GM18526 (cell line): ENCODE results near the gene AQP6.

ENCODE experiments used
- POLR2A ChIP-seq: IDR thresholded peaks from 3 replicates; pipeline ENCODE4 v1.6.1; 2011; ENCODE audit not compliant: insufficient read length; ENCODE audit errors: extremely low read depth

The AQP6 gene

DNA sequence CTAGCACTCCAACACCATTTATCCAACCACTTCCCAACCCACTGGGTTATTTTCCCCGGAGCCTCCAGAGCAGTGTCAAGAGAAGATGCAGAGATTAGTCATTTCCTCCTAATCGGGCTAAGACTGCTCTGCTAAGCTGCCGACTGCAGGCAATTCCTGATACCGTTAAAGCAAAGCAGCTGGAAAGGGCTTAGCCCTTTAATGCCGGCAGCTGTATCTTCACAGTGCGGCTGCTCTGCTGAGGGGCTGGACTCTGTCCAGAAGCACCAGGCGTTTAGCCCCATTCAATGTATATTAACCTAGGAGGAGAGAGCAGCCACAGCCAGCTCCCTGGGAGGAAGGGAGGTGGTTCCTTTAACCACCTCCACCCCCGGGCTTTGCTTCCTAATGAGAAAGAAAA, 11.1 kb downstream of the AQP6 start:
- no peak for TF ChIP-seq POLR2A

DNA sequence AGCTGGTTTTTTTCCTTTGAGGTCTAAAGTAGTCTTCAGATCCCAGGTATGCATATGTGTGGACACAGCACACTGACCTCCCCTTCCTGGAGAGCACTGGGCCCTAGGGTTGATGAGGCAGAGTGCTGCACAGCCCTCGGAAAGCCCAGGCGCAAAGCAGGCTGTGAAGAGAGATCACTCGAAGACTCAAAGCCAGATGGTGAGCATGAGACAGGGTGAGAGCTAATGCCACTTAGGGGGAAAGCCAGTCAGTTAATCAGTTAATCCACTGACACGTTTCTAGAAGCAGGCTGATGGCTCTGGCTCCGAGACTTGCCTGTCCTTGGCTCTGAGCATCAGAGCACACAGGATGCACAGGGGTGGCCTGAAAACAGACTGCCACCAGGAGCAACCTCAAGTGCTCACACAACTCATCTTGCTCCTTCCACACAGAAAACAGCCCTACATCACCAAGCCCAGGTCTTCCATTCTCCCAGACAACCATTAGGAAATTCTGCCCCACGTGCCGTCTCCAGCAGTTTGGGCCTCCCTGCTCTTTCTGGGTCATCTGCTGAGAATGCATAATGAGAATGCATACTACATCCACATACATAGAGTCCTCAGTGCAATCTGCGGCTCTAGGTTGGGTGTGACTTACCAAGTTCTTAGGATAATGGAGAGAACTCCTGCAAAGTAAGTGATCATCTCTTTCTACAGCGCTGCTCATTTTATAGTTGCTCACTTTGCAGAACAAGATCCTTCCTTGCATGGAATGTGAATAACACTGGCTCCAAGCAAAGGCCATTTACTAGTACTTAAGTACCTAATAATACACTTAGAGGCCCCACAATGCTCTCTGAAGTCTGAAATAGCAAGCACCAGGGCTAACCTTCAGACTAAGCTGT, 12.0 kb downstream of the AQP6 start:
- TF ChIP-seq POLR2A, result no peak

DNA sequence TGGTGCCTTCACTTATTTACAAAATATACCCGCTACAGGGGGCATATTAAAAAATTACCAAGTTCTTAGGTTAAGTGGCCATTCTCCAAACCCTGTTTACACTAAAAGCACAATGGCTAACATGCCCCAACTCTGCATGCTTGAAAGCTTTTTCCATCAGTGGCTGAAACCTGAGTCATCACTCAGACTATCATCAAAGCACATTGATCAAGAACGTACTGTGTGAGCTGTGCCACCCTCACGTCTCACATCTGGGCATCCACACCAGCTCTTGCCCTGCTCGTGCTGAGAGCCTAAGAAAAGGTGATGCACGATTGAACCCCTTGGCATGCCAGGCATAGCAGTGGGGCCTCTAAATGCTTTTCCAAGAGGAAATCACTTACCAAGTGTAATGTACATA, 13.2 kb downstream of the AQP6 start:
- no peak for TF ChIP-seq POLR2A

DNA sequence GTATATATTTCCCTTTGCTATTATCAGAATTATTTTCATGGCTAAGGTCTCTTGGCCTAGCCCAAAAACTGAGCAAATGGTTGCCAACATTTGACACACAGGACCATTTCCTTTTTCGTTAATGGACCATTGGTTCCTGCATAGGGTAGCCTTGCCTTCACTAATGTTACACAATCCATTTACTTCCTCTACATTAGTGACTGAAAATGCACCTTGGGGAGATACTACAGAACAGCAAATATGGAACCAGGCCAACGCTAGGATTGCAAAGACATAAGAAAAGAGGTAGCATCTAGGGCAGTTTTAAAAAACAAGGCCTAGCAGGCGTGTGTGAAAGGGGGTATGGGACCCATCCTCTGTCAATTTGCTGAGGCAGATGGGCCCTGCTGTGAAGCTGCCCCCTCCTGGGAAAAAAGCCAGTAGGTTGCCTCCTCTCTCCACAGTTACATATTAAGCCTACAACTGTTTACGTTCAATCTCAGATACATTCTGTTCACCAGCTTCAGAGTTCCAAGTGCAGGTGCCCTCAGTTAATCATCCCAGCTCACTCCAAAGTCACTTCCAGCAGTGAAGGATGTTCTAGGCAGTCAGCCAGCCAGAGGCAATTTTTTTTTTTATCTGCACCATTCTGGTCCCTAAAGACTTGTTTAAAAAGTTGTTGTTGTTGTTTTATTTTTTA, 15.0 kb downstream of the AQP6 start:
- TF ChIP-seq POLR2A, result no peak

DNA sequence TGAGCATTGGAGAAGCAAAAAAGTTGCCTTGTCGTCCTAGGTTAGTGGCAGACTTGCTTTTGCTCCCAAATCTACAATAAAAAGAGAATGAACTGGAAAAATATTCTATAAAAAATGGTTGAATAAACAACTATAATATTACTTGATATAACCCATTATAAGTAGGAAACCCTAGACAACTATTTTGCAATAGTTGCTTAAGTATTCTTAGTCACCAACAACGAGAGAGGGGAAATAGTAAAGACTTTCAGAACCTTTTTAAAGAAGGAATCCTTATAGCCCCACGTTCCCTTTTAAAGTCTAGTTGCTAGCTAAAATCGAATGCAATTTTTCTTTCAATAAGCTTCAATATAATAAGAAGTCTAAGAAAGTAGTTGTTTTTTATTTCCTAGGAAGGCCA, 17.5 kb downstream of the AQP6 start:
- no peak for TF ChIP-seq POLR2A

DNA sequence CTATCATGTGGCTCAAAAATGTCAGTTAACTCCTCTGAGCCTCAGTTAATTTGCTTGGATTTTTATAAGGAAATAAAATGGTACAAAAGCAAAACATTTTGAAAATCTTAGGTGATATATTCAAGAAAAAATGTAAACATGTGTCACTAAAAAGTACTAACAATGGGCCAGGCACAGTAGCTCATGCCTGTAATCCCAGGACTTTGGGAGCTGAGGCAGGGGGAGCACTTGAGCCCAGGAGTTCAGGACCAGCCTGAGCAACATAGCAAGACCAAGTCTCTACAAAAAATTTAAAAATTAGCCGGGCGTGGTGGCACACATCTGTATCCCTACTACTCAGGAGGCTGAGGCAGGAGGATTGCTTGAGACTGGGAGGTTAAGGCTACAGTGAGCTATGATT, 25.7 kb downstream of the AQP6 start:
- no peak for TF ChIP-seq POLR2A

DNA sequence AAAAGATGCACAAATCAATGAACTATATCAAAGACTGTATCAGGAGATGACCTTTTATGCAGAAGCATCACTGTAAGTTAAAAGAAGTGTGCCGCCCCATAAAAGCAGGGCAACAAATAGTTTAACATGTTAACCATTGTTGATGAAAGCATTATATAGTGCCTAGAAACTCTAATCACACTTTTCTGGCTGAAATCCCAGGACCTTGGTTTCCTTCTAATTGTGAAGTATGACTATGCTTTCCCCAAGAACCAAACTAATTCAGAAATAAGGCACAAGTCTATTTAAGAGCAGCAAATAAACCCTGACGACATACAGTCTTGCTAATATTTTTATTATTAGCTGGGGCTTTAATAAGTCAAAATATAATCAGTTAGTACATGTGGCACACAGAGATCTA, 30.8 kb downstream of the AQP6 start:
- TF ChIP-seq POLR2A, result no peak

DNA sequence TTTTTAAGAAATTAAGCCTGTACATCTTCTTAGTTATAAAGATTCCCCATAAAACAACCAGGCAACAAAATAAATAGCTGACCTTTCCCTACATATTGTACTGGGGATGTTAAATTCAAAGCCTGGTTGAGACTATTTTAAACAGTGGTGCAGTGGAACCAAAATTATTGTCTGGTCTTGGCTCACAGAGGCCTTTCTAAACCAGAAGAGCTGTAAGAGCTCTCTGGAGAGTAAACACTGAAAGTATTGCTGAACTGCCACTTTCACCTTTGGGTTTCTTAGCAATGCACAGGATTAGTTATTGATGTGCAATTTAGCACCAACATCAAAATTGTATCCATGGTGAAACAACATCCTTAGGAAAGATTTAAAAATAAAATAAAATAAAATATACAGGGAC, 31.9 kb downstream of the AQP6 start:
- TF ChIP-seq POLR2A, result no peak

DNA sequence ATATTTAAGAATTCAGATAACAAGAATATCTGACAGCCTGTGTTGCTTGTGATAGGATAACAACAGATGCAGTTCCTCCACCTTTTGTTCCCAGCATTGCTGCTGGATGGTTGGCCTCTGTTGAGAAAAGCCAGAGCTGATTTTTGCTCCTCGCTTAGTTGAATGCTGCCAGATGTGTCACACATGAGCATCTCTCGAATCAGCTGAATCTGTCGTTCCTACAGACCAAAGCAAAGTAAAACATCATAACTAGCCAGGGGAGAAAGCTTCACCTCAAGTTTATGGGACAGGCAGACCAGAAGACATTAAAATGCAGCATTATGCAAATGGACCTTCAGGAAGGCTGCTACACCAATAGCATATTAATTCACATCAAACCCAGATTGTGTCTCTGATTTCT, 32.4 kb downstream of the AQP6 start:
- no peak for TF ChIP-seq POLR2A

DNA sequence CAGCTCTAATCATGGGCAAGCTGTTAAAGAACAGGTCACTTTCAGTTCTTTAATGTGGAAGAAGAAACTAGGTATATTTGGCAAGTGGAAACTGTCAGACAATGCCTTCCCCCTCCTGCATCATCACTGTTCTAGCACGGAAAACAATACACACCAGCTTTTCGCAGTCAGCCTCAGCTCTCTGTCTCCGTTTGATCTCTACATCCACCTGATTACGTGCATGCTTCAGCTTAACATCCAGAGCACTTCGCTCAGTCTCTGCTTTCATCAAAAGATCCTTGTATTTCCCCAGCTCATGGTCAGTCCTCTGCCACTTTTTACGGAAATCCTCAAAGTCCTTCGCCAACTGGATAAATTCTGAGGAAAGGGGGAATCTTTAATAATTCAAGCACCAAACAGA, 33.5 kb downstream of the AQP6 start:
- TF ChIP-seq POLR2A, result no peak

DNA sequence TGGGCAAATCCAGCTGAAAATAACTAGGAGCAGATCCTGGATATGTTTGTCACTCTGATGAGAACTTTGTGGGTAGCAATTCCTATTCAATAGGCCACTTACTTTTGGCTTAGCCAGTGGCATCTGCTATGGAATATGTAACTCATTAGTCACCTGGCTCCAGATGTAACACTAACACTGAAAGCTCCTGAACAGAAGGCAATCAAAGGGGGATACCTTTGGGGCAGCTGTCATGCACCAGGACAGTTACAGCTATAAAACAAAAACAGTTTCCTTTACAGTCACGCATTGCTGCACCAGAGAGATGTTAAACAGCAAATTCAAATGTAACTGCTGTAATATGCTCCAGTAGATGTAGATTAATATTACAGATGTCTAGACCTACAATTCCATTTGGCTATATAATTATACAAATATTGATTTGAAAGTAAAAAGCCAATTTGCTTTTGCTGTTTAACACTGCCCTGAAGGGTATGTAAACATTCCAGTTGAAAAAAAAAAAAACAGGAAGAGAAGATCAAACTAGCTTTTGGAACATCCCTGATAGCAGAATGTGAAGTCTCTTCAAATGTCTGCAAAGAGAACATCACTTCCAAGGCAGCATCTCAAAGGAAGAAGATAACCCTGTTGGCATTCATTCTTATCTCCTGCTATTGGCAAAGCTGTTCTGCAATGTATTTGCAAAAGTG, 34.2 kb downstream of the AQP6 start:
- no peak for TF ChIP-seq POLR2A

DNA sequence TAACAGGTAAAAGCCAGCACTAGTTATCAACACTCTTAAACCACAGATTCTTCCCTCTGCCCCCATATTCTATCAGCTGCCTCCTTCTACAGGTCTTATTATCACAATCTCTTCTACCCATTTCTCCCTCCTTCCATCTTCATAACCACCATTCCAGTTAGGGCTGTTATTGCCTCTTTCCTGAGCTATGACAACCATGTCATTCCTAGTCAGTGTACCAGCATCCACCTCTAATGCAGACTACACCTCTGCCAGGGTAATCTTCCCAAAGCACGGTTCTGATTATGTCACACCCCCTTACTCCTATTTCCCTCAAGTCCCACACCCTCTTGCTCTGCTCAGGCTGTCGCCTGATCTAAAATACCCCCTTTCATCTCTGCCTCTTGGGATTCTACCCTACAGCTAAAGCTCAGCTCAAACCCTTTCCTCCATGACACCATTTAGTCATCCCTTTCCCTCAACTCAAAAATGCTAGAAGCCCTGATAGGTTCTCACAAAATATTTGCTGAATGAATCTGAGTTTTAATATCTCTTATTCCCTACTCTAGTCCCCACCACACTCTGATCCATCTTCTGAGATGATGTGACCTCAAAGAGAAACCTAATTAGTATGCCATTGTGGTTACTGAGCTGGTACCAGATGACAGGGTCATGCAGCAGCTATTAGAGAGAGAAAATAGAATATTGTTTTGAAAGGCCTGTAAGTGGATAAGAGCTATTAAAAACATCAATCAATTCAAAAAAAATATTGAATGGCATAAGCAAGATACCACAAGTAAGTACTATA, 40.8 kb downstream of the AQP6 start:
- TF ChIP-seq POLR2A, result no peak

DNA sequence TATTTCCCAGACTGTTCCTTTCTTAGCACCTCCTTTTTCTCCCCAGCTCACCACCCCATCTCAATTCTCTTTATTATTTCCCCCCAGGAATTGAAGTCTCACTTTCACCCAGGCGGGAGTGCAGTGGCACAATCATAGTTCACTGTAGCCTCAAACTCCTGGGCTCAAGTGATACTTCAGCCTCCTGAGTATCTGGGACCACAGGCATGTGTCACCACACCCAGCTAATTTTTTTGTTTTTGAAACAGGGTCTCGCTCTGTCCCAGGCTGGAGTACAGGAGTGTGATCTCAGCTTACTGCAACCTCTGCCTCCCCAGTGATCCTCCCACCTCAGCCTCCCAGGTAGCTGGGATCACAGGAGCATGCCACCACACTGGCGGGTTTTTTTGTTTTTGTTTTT, 41.6 kb downstream of the AQP6 start:
- no peak for TF ChIP-seq POLR2A

DNA sequence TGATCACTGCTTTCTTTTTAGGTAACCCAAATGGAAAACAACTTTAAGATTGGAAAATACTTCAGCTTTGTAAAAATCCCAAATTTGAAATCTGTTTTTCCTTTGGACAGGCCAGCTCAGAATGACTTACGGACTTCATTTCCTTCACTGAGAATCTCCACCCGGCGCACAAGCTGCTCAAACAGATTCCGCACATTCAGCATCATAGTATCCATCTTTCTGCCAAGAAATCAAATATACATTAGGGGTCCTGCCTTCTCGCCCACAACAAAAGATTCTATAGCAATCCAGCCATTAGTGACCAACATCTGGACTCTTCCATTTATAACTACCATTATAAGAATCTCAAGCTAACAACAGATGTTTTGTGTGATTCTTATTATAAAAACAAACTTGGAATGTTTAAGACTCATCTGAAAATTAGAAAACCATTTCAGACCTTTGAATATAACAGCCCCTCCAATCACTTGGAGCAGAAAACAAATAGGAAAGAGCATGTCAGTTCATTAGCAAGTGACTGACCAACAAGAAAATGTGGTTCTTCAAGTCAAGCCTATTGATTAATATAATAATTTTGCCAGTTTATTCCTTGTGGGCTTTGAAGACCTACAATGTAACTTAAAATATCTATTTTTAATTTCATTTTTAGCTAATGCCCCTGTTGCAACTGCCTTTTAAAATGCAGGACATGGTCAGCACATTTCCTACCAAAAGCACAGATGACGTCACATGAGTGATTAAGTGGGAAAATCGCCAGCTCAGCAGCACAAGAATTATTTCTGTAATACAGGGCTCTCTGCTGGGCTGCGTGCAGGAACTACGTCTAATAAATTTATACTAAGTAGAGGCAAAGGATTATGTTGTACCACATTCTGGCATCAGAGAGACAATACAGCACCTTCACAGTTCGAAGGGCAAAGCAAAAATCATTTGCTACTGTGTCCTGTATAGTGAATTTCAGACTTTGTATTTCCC, 44.0 kb downstream of the AQP6 start:
- no peak for TF ChIP-seq POLR2A
